A549 (cell line): ENCODE measurements around the gene ITGB7.

Source experiments
- ESRRA ChIP-seq: fragments of 150-350 bp; IDR thresholded peaks from 2 replicates; pipeline ENCODE4 v1.6.1; 2014; ENCODE audit warnings: mild to moderate bottlenecking, low read length, borderline replicate concordance
- HDAC2 ChIP-seq: fragments of 200-600 bp; sonication (generic); IDR thresholded peaks from 2 replicates; pipeline ENCODE4 v1.6.1; 2016
- KDM1A ChIP-seq: fragments of 200-600 bp; sonication (generic); IDR thresholded peaks from 2 replicates; pipeline ENCODE4 v1.6.1; 2016; ENCODE audit warnings: low read depth, mild to moderate bottlenecking
- MYC ChIP-seq: IDR thresholded peaks from 2 replicates; pipeline ENCODE4 v1.6.1; 2012; ENCODE audit warnings: mild to moderate bottlenecking, inconsistent platforms, low read length, improper control_type of control experiment, borderline replicate concordance
- POLR2A ChIP-seq: IDR thresholded peaks from 2 replicates; pipeline ENCODE4 v1.6.1; 2012; ENCODE audit warnings: mild to moderate bottlenecking, low read length
- TF ChIP-seq, protein P1 (sequence below): fragments of >200 bp; sonication (Bioruptor Twin); formaldehyde crosslinking; IDR thresholded peaks from 3 replicates; pipeline ENCODE4 v1.5.1; 2016

- no peak for TF ChIP-seq POLR2A
- no peak for TF ChIP-seq KDM1A
- TF ChIP-seq, protein P1, sequence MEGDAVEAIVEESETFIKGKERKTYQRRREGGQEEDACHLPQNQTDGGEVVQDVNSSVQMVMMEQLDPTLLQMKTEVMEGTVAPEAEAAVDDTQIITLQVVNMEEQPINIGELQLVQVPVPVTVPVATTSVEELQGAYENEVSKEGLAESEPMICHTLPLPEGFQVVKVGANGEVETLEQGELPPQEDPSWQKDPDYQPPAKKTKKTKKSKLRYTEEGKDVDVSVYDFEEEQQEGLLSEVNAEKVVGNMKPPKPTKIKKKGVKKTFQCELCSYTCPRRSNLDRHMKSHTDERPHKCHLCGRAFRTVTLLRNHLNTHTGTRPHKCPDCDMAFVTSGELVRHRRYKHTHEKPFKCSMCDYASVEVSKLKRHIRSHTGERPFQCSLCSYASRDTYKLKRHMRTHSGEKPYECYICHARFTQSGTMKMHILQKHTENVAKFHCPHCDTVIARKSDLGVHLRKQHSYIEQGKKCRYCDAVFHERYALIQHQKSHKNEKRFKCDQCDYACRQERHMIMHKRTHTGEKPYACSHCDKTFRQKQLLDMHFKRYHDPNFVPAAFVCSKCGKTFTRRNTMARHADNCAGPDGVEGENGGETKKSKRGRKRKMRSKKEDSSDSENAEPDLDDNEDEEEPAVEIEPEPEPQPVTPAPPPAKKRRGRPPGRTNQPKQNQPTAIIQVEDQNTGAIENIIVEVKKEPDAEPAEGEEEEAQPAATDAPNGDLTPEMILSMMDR, result no peak
- TF ChIP-seq ESRRA, result no peak
- TF ChIP-seq MYC, result no peak
- no peak for TF ChIP-seq HDAC2
These were observed 28.1 kb upstream of the ITGB7 start for GRCh38 chr12:53235164-53235563.
